Gastroesophageal sphincter (tissue), 3 donors: Measurements from ENCODE around the gene RIMBP3B.
"Not testable (repeated sequence)": the region's sequence is repeated elsewhere in the genome, so short reads cannot be mapped to it uniquely, and the experiment has no call there.

ENCODE experiments used
- POLR2A ChIP-seq, 2 donors: fragments of 450-650 bp; IDR thresholded peaks; one replicate each; pipeline ENCODE4 v1.6.1; 2017; ENCODE audit warnings: antibody characterized with exemption in 2 of 2, mild to moderate bottlenecking in 2 of 2, moderate library complexity in 1 of 2
- POLR2AphosphoS5 ChIP-seq: sonication (generic); formaldehyde crosslinking; IDR thresholded peaks from one replicate; pipeline ENCODE4 v1.6.1; 2017; ENCODE audit warnings: antibody characterized with exemption
- TF ChIP-seq, protein P1 (sequence below), 4 experiments: fragments of 200-600 bp in 2 of 4; fragments of 450-650 bp in 2 of 4; sonication (generic) in 1 of 4; IDR thresholded peaks; one replicate each; pipeline ENCODE4 v1.5.1; 2017 to 2019; ENCODE audit warnings: antibody characterized with exemption in 4 of 4, mild to moderate bottlenecking in 2 of 4, moderate library complexity in 2 of 4

DNA sequence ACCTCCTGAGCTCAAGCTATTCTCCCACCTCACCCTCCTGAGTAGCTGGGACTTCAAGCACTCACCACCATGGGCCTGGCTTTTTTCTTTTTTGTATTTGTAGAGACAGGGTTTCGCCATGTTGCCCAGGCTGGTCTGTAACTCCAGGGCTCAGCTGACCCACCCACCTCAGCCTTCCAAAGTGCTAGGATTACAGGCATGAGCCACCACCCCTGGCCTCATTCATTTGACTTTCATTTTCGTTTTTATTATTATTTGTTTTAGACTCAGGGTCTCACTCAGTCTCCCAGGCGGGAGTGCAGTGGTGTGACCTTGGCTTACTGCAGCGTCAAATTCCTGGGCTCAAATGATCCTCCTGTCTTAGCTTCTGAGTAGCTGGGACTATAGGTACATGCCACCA is 24.2 kb downstream of the RIMBP3B start:
- TF ChIP-seq POLR2AphosphoS5; POLR2A (IDR thresholded peaks at IDR 0.05): not testable (repeated sequence)
- TF ChIP-seq, protein P1, sequence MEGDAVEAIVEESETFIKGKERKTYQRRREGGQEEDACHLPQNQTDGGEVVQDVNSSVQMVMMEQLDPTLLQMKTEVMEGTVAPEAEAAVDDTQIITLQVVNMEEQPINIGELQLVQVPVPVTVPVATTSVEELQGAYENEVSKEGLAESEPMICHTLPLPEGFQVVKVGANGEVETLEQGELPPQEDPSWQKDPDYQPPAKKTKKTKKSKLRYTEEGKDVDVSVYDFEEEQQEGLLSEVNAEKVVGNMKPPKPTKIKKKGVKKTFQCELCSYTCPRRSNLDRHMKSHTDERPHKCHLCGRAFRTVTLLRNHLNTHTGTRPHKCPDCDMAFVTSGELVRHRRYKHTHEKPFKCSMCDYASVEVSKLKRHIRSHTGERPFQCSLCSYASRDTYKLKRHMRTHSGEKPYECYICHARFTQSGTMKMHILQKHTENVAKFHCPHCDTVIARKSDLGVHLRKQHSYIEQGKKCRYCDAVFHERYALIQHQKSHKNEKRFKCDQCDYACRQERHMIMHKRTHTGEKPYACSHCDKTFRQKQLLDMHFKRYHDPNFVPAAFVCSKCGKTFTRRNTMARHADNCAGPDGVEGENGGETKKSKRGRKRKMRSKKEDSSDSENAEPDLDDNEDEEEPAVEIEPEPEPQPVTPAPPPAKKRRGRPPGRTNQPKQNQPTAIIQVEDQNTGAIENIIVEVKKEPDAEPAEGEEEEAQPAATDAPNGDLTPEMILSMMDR (IDR thresholded peaks at IDR 0.05) = not testable (repeated sequence)
